Activated naive CD4-positive, alpha-beta T cell treated with anti-CD3 and anti-CD28 coated beads, Interleukin-2, amount 50 U/mL, for 24 hours (primary cell): ENCODE measurements around the gene KCNK7.

Source experiments
- H3K27ac Mint-ChIP-seq: one replicate; pipeline ENCODE4 v1.8.0; 2021; ENCODE audit warnings: mild to moderate bottlenecking, mixed read lengths
- H3K27me3 Mint-ChIP-seq: one replicate; pipeline ENCODE4 v1.8.0; 2021; ENCODE audit warnings: mixed read lengths
- H3K36me3 Mint-ChIP-seq: one replicate; pipeline ENCODE4 v1.8.0; 2021; ENCODE audit warnings: mixed read lengths
- H3K4me1 Mint-ChIP-seq: one replicate; pipeline ENCODE4 v1.8.0; 2021; ENCODE audit warnings: mixed read lengths
- H3K4me3 Mint-ChIP-seq: one replicate; pipeline ENCODE4 v1.8.0; 2021; ENCODE audit warnings: mild to moderate bottlenecking, mixed read lengths
- H3K9me3 Mint-ChIP-seq: one replicate; pipeline ENCODE4 v1.8.0; 2021; ENCODE audit warnings: mixed read lengths

Gene KCNK7

GRCh38 chr11:65634440-65634839 lies 38.8 kb upstream of the KCNK7 start:
- Mint-ChIP-seq H3K4me1 (peaks cover 28% of the 10 kb centered on the region), H3K9me3 (no peaks in the 10 kb centered on the region), H3K4me3 (no peak overlapping the region), H3K36me3 (peaks cover 2% of the 10 kb centered on the region), H3K27ac (peak overlapping the region; percentile 23), H3K27me3 (no peaks in the 10 kb centered on the region)

GRCh38 chr11:65634109-65634436 lies 38.5 kb upstream of the KCNK7 start:
- peak overlapping the region; percentile 23 for H3K27ac Mint-ChIP-seq
- no peaks in the 10 kb centered on the region for H3K27me3 Mint-ChIP-seq
- H3K4me3 Mint-ChIP-seq = no peak overlapping the region
- H3K36me3 Mint-ChIP-seq = peaks cover 4% of the 10 kb centered on the region
- H3K9me3 Mint-ChIP-seq = no peaks in the 10 kb centered on the region
- H3K4me1 Mint-ChIP-seq = peaks cover 26% of the 10 kb centered on the region

- H3K4me1 Mint-ChIP-seq = peaks cover 21% of the 10 kb centered on the region
- no peak overlapping the region for H3K4me3 Mint-ChIP-seq
- H3K27ac Mint-ChIP-seq = peak overlapping the region; percentile 76
- peaks cover 4% of the 10 kb centered on the region for H3K36me3 Mint-ChIP-seq
- H3K9me3 Mint-ChIP-seq = no peaks in the 10 kb centered on the region
- no peaks in the 10 kb centered on the region for H3K27me3 Mint-ChIP-seq
Measured at GRCh38 chr11:65633390-65634108, 37.9 kb upstream of the KCNK7 start.

- Mint-ChIP-seq H3K4me3 (no peak overlapping the region), H3K36me3 (peaks cover 5% of the 10 kb centered on the region), H3K27ac (no peak overlapping the region), H3K9me3 (no peaks in the 10 kb centered on the region), H3K4me1 (peaks cover 16% of the 10 kb centered on the region), H3K27me3 (no peaks in the 10 kb centered on the region)
Measured at GRCh38 chr11:65630215-65630614, 34.6 kb upstream of the KCNK7 start.

- Mint-ChIP-seq H3K4me1 (peaks cover 16% of the 10 kb centered on the region), H3K36me3 (peaks cover 4% of the 10 kb centered on the region), H3K4me3 (no peak overlapping the region), H3K9me3 (no peaks in the 10 kb centered on the region), H3K27me3 (no peaks in the 10 kb centered on the region), H3K27ac (no peak overlapping the region)
Measured at GRCh38 chr11:65629579-65629978, 34.0 kb upstream of the KCNK7 start.

- Mint-ChIP-seq H3K36me3 (peaks cover 7% of the 10 kb centered on the region), H3K9me3 (no peaks in the 10 kb centered on the region), H3K4me1 (peaks cover 9% of the 10 kb centered on the region), H3K27me3 (no peaks in the 10 kb centered on the region), H3K4me3 (no peak overlapping the region), H3K27ac (no peak overlapping the region)
Measured at GRCh38 chr11:65627202-65627601, 31.6 kb upstream of the KCNK7 start.

- H3K36me3 Mint-ChIP-seq = peaks cover 7% of the 10 kb centered on the region
- no peaks in the 10 kb centered on the region for H3K27me3 Mint-ChIP-seq
- peaks cover 9% of the 10 kb centered on the region for H3K4me1 Mint-ChIP-seq
- no peaks in the 10 kb centered on the region for H3K9me3 Mint-ChIP-seq
- H3K4me3 Mint-ChIP-seq = no peak overlapping the region
- peak overlapping the region; percentile 30 for H3K27ac Mint-ChIP-seq
Measured at GRCh38 chr11:65625628-65626342, 30.2 kb upstream of the KCNK7 start.

GRCh38 chr11:65624931-65625627 lies 29.5 kb upstream of the KCNK7 start:
- peaks cover 7% of the 10 kb centered on the region for H3K36me3 Mint-ChIP-seq
- peaks cover 9% of the 10 kb centered on the region for H3K4me1 Mint-ChIP-seq
- no peaks in the 10 kb centered on the region for H3K9me3 Mint-ChIP-seq
- no peak overlapping the region for H3K4me3 Mint-ChIP-seq
- H3K27me3 Mint-ChIP-seq = no peaks in the 10 kb centered on the region
- H3K27ac Mint-ChIP-seq = no peak overlapping the region

- peaks cover 4% of the 10 kb centered on the region for H3K36me3 Mint-ChIP-seq
- peaks cover 12% of the 10 kb centered on the region for H3K4me1 Mint-ChIP-seq
- H3K4me3 Mint-ChIP-seq = no peak overlapping the region
- H3K27me3 Mint-ChIP-seq = no peaks in the 10 kb centered on the region
- no peaks in the 10 kb centered on the region for H3K9me3 Mint-ChIP-seq
- H3K27ac Mint-ChIP-seq = no peak overlapping the region
Measured at GRCh38 chr11:65623852-65624616, 28.4 kb upstream of the KCNK7 start.

- Mint-ChIP-seq H3K4me3 (no peak overlapping the region), H3K27ac (no peak overlapping the region), H3K9me3 (no peaks in the 10 kb centered on the region), H3K4me1 (peaks cover 12% of the 10 kb centered on the region), H3K27me3 (no peaks in the 10 kb centered on the region), H3K36me3 (peaks cover 4% of the 10 kb centered on the region)
Measured at GRCh38 chr11:65623177-65623576, 27.6 kb upstream of the KCNK7 start.

- Mint-ChIP-seq H3K27ac (no peak overlapping the region), H3K9me3 (no peaks in the 10 kb centered on the region), H3K4me3 (no peak overlapping the region), H3K36me3 (peaks cover 4% of the 10 kb centered on the region), H3K27me3 (no peaks in the 10 kb centered on the region), H3K4me1 (peaks cover 19% of the 10 kb centered on the region)
Measured at GRCh38 chr11:65622011-65622410, 26.4 kb upstream of the KCNK7 start.

GRCh38 chr11:65621460-65621859 lies 25.9 kb upstream of the KCNK7 start:
- H3K4me1 Mint-ChIP-seq = peaks cover 25% of the 10 kb centered on the region
- peaks cover 9% of the 10 kb centered on the region for H3K36me3 Mint-ChIP-seq
- H3K9me3 Mint-ChIP-seq = no peaks in the 10 kb centered on the region
- no peak overlapping the region for H3K27ac Mint-ChIP-seq
- no peaks in the 10 kb centered on the region for H3K27me3 Mint-ChIP-seq
- H3K4me3 Mint-ChIP-seq = no peak overlapping the region

GRCh38 chr11:65620666-65621065 lies 25.1 kb upstream of the KCNK7 start:
- H3K27me3 Mint-ChIP-seq = no peaks in the 10 kb centered on the region
- H3K36me3 Mint-ChIP-seq = peaks cover 8% of the 10 kb centered on the region
- H3K4me3 Mint-ChIP-seq = no peak overlapping the region
- no peak overlapping the region for H3K27ac Mint-ChIP-seq
- peaks cover 20% of the 10 kb centered on the region for H3K4me1 Mint-ChIP-seq
- H3K9me3 Mint-ChIP-seq = no peaks in the 10 kb centered on the region

- H3K27ac Mint-ChIP-seq = no peak overlapping the region
- H3K4me1 Mint-ChIP-seq = peaks cover 20% of the 10 kb centered on the region
- H3K36me3 Mint-ChIP-seq = peaks cover 8% of the 10 kb centered on the region
- no peaks in the 10 kb centered on the region for H3K27me3 Mint-ChIP-seq
- H3K9me3 Mint-ChIP-seq = no peaks in the 10 kb centered on the region
- H3K4me3 Mint-ChIP-seq = no peak overlapping the region
Measured at GRCh38 chr11:65619281-65619928, 23.8 kb upstream of the KCNK7 start.

- H3K4me1 Mint-ChIP-seq = peaks cover 20% of the 10 kb centered on the region
- no peaks in the 10 kb centered on the region for H3K27me3 Mint-ChIP-seq
- no peaks in the 10 kb centered on the region for H3K9me3 Mint-ChIP-seq
- peaks cover 8% of the 10 kb centered on the region for H3K36me3 Mint-ChIP-seq
- H3K27ac Mint-ChIP-seq = no peak overlapping the region
- no peak overlapping the region for H3K4me3 Mint-ChIP-seq
Measured at GRCh38 chr11:65618763-65619162, 23.2 kb upstream of the KCNK7 start.
